RWPE1 (cell line): ENCODE measurements around the gene ATP6V0D1.
A peak's percentile ranks its signal among the peaks of the same experiment; 100 is the strongest.

ENCODE experiments used
- CTCF ChIA-PET: fragments of 350-600 bp; sonication (Branson Sonifier 250); formaldehyde crosslinking; extraction: SDS; loops from one replicate; lab custom pipeline; 2021; lab: Yijun Ruan, JAX
- POLR2A ChIA-PET: fragments of 400-600 bp; formaldehyde crosslinking; extraction: SDS; loops from one replicate; lab custom pipeline; 2020; ENCODE audit warnings: antibody characterized with exemption; ENCODE audit not compliant: low non-redundant PET; lab: Yijun Ruan, JAX
- DNase-seq: peaks from one replicate; pipeline ENCODE4 v3.0.0; 2012; ENCODE audit warnings: low spot score
- H3K27ac ChIP-seq: fragments of 450-650 bp; 2 replicates; pipeline ENCODE4 v1.5.1; 2017
- TF ChIP-seq, protein P1 (sequence below): fragments of 450-650 bp; conservative IDR thresholded peaks from 2 replicates; pipeline ENCODE4 v1.5.1; 2017; ENCODE audit warnings: low read depth, mild to moderate bottlenecking

ATP6V0D1 gene

DNA sequence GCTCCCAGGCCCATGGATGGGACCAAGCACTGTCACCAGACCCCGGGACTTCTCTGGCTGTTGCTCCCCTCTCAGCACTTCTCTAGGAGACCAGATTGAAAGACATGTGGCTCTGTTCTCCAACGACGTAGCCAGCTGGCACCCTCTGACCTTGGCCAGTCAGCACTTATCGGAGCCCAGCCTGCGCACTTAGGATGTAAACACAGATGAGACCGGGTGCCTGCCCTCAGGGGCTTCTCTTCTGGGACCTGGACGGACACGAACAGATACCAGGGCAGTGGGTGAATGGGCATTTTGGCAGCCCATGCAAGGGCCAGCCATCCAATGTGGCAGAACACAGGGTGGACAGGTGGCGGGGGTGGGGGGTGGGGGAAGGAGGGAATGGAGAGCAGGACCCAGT, 71.3 kb downstream of the ATP6V0D1 start:
- POLR2A ChIA-PET, result no interaction called here
- CTCF ChIA-PET, result interaction anchor here (0.6 to 0.8 kb wide), 3 partner anchors 84 to 636 kb away, joined by 3 to 5 read pairs (median 4); no protein-coding TSS in a partner anchor
- H3K27ac ChIP-seq, result peak overlapping the region; percentile 32
- TF ChIP-seq, protein P1, sequence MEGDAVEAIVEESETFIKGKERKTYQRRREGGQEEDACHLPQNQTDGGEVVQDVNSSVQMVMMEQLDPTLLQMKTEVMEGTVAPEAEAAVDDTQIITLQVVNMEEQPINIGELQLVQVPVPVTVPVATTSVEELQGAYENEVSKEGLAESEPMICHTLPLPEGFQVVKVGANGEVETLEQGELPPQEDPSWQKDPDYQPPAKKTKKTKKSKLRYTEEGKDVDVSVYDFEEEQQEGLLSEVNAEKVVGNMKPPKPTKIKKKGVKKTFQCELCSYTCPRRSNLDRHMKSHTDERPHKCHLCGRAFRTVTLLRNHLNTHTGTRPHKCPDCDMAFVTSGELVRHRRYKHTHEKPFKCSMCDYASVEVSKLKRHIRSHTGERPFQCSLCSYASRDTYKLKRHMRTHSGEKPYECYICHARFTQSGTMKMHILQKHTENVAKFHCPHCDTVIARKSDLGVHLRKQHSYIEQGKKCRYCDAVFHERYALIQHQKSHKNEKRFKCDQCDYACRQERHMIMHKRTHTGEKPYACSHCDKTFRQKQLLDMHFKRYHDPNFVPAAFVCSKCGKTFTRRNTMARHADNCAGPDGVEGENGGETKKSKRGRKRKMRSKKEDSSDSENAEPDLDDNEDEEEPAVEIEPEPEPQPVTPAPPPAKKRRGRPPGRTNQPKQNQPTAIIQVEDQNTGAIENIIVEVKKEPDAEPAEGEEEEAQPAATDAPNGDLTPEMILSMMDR, result no peak
- DNase-seq, result no peak

DNA sequence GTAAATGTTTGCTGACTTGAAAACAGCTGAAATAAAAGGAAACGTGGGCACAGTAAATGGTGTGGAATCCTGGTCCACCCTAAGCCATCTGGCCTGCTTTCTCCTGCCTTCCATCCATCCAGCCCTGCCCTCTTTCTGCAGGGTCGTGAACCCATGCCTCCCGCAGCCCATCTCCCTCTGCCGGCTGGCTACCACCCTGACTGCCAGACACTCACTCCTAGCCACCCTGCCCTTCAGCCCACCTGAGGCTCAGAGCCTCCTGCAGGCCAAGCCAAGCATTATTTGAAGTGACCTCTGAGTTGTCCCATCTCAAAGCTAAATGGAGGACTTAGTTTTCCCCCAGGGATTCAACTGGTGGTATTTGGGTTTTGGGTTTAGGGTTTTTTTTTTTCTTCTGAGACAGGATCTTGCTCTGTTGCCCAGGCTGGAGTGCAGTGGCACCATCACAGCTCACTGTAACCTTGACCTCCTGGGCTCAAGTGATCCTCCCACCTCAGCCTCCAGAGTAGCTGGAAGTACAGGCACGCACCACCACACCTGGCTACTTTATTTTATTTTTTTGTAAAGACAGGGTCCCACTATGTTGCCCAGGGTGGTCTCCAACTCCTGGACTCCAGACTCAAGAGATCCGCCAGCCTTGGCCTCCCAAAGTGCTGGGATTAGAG, 73.0 kb downstream of the ATP6V0D1 start:
- DNase-seq, result no peak
- H3K27ac ChIP-seq, result no peak overlapping the region
- ChIA-PET POLR2A (no interaction called here), CTCF (interaction anchor here (0.6 to 2.3 kb wide), 4 partner anchors 9 to 27 kb away, joined by 3 to 5 read pairs (median 4); partner anchors contain the start of gene ZDHHC1)
- TF ChIP-seq, protein P1, result no peak

DNA sequence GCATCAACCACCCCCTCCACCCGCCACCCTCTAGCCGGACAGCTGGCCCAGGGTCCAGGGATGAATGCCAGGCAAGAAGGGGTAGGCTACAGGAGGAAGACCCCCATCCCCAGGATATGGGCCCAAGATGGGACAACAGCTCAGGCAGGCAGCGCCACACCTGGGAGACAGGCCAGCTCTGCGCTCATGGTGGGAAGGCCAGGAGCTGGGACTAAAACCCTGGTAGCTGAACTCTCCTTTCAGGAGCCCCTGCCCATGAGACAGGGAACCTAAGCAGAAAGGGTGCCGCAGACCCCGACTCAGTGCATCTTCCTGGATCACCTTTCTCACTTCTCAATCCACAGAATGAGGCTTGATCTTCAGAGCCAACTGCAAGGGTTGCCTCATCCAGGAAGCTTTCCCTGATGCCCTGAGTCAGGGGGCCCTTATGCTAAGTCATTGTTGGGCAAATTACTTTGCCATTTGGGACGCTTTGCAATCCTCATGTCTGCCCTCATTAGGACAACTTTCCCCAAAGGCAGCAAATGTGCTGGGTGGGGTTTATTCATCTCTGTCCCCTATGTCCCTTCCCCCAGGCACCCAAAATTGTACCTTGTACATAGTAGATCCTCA, 73.7 kb downstream of the ATP6V0D1 start:
- ChIA-PET POLR2A (no interaction called here), CTCF (interaction anchor here (1.3 to 2.3 kb wide), 2 partner anchors 9 to 21 kb away, joined by 4 to 5 read pairs; partner anchors contain the start of gene ZDHHC1)
- TF ChIP-seq, protein P1, result no peak
- H3K27ac ChIP-seq, result peak overlapping the region; percentile 42
- no peak for DNase-seq

DNA sequence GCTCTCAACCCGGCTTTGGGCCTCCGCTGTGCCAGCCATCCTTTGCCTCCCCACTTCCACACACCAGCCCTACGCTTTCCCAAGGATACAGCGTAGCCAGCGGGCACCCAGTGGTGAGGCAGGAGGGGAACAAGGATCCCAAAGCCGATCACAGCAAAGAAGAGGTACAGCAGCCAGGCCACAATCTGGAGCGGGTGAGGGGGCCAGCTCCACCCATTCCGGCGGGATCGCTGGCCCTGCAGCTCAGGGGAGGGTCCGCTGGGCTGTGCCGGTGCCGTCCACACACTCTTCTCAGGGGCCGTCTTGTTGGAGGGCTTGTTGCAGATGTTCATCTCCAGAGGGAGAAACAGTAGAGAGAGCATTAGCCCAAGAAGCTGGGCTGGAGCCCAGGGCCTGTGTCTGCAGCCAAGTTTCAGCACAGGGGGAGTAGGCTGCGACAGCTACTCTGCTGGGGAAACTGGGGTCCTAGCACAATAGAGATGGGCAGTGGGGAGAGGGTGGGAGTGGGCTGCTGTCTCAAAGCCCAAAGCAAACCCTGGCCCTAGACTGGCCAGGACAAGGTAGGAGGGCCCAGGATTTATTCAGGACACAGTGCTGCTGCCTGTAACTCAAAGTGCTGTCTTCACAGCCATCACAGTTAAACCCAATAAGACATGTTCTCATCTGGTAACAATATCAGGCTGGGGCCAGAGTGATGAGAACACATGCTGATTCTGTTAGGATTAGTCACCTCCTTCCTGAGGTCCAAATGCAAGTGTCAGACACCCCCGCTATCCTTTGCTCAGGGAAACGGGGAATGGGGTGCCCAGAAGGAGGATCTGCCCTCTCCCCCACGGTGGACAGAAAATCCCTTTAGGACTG, 74.6 kb downstream of the ATP6V0D1 start:
- TF ChIP-seq, protein P1, result no peak
- H3K27ac ChIP-seq, result peak overlapping the region; percentile 42
- CTCF ChIA-PET, result interaction anchor here (0.5 to 2.3 kb wide), 2 partner anchors 21 to 1791 kb away, joined by 5 read pairs; no protein-coding TSS in a partner anchor
- DNase-seq, result peak; percentile 75
- POLR2A ChIA-PET, result no interaction called here

DNA sequence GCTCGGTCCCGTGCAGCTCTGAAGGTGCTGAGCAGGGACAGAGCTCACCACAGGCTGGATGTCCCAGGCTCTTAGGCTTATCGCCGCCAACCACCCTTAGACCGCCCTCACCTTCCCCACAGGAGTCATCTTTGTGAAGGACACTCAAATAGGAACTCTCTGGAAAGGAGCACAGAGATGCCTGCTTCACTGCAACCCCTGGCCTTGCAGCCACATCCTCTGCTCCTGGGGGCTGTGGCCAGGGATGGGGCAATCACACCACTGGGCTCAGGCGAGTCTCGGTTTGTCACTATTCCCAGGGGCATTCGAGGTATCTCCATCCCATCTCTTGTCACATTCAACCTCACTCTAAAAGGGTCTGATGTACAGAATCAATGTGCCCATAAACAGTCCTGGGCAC, 75.6 kb downstream of the ATP6V0D1 start:
- ChIA-PET CTCF (interaction anchor here (0.9 to 1.3 kb wide), 3 partner anchors 11 to 48 kb away, joined by 3 to 4 read pairs (median 3); partner anchors contain the start of gene ZDHHC1), POLR2A (interaction anchor here (0.5 kb wide), 1 partner anchor 656 kb away, joined by 3 read pairs; no protein-coding TSS in a partner anchor)
- TF ChIP-seq, protein P1, result no peak
- no peak for DNase-seq
- no peak overlapping the region for H3K27ac ChIP-seq
